AG04450 (cell line): Measurements from ENCODE around the gene MYG1. TPM values are rescaled to one million over a fixed set of nuclear protein-coding genes. Genes with fewer than 3 reads are reported as not detected.

Experiments used
- CTCF ChIA-PET: fragments of 300-600, 350-600 bp; formaldehyde crosslinking; extraction: SDS; loops from one replicate; lab custom pipeline; 2022; ENCODE audit warnings: antibody characterized with exemption, inconsistent platforms; lab: Charles Lee
- POLR2A ChIA-PET: fragments of 350-600 bp; formaldehyde crosslinking; extraction: SDS; loops from one replicate; lab custom pipeline; 2021; ENCODE audit warnings: antibody characterized with exemption, inconsistent platforms; lab: Yijun Ruan, JAX
- DNase-seq: peaks from one replicate; pipeline ENCODE4 v3.0.0-alpha.2; 2011; ENCODE audit warnings: low read depth, low spot score
- H3K27ac ChIP-seq: one replicate; pipeline ENCODE4 v1.5.1; 2012; ENCODE audit warnings: low read depth, low read length, control low read depth
- H3K27me3 ChIP-seq: one replicate; pipeline ENCODE4 v1.6.0; 2012; ENCODE audit warnings: low read length; ENCODE audit not compliant: control insufficient read depth, insufficient read depth
- H3K4me3 ChIP-seq: 2 replicates; pipeline ENCODE4 v1.5.1; 2011; ENCODE audit warnings: mild to moderate bottlenecking, low read depth, low read length, control low read depth
- H3K9me3 ChIP-seq: 2 replicates; pipeline ENCODE4 v1.5.1; 2012; ENCODE audit warnings: low read length; ENCODE audit not compliant: control insufficient read depth, insufficient read depth
- polyA plus RNA-seq: library from polyadenylated mRNA; depleted of rRNA; stranded (reverse); fragments of >200 nt; gene quantifications from 2 replicates; pipeline ENCODE4 v1.2.3, GENCODE V29; 2011
- TF ChIP-seq, protein P1 (sequence below): IDR thresholded peaks from 2 replicates; pipeline ENCODE4 v1.5.1; 2011; ENCODE audit warnings: low read depth, low read length, control low read depth, inconsistent platforms

The MYG1 gene
- polyA plus RNA-seq, 1 experiment = 47.8 TPM

GRCh38 chr12:53345486-53346188 is 46.1 kb downstream of the MYG1 start:
- Histone ChIP-seq H3K27me3 (peaks cover 4% of the 10 kb centered on the region), H3K4me3 (peak overlapping the region; percentile 76), H3K9me3 (no peaks in the 10 kb centered on the region), H3K27ac (peak overlapping the region; percentile 11)
- ChIA-PET CTCF (interaction anchor here (0.6 to 4.2 kb wide), 46 partner anchors 9 to 440 kb away, joined by 3 to 84 read pairs (median 5); partner anchors contain the start of genes AAAS, CSAD, MYG1 and PRR13), POLR2A (interaction anchor here (0.6 to 2.2 kb wide), 21 partner anchors 11 to 846 kb away, joined by 3 to 25 read pairs (median 4); partner anchors contain the start of genes AAAS, PFDN5, SP1 and TARBP2)
- DNase-seq = no peak
- TF ChIP-seq, protein P1, sequence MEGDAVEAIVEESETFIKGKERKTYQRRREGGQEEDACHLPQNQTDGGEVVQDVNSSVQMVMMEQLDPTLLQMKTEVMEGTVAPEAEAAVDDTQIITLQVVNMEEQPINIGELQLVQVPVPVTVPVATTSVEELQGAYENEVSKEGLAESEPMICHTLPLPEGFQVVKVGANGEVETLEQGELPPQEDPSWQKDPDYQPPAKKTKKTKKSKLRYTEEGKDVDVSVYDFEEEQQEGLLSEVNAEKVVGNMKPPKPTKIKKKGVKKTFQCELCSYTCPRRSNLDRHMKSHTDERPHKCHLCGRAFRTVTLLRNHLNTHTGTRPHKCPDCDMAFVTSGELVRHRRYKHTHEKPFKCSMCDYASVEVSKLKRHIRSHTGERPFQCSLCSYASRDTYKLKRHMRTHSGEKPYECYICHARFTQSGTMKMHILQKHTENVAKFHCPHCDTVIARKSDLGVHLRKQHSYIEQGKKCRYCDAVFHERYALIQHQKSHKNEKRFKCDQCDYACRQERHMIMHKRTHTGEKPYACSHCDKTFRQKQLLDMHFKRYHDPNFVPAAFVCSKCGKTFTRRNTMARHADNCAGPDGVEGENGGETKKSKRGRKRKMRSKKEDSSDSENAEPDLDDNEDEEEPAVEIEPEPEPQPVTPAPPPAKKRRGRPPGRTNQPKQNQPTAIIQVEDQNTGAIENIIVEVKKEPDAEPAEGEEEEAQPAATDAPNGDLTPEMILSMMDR = no peak

DNA sequence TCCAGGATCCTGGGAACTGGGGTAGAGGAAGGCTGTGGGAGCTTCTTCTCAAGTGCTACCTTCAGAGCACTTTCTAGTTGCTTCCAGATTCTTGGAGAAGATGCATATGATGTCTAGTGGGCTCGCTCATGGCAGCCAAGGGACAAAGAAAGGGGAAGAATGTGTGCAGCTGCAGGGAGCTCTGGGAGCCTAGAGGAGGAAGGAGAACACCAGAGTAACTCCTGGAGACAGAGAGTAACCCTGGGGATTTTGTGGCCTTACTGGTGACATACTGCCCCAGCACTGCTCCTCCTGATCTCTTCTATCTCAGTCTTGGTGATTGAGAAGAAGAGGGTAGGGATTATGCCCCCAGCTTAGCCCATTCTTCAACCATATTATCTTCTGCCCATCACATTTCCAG is 47.0 kb downstream of the MYG1 start:
- ChIA-PET CTCF (interaction anchor here (0.5 to 4.2 kb wide), 7 partner anchors 21 to 135 kb away, joined by 3 to 84 read pairs (median 30); partner anchors contain the start of gene AAAS), POLR2A (interaction anchor here (2.2 kb wide), 1 partner anchor 25 kb away, joined by 25 read pairs; the partner anchor contains the start of gene AAAS)
- H3K9me3 ChIP-seq = no peaks in the 10 kb centered on the region
- no peak overlapping the region for H3K4me3 ChIP-seq
- no peaks in the 10 kb centered on the region for H3K27me3 ChIP-seq
- H3K27ac ChIP-seq = no peak overlapping the region
- no peak for DNase-seq
- TF ChIP-seq, protein P1 = no peak

- TF ChIP-seq, protein P1 = no peak
- POLR2A ChIA-PET = interaction anchor here (0.6 to 0.8 kb wide), 3 partner anchors 27 to 161 kb away, joined by 3 to 9 read pairs (median 3); partner anchors contain the start of genes AAAS and TARBP2
- H3K27ac ChIP-seq = no peak overlapping the region
- no peak for DNase-seq
- CTCF ChIA-PET = interaction anchor here (0.9 to 4.1 kb wide), 3 partner anchors 14 to 74 kb away, joined by 3 to 22 read pairs (median 8); partner anchors contain the start of gene AAAS
- H3K9me3 ChIP-seq = no peaks in the 10 kb centered on the region
- no peaks in the 10 kb centered on the region for H3K27me3 ChIP-seq
- H3K4me3 ChIP-seq = no peak overlapping the region
These were observed 48.4 kb downstream of the MYG1 start for GRCh38 chr12:53347905-53348304.

DNA sequence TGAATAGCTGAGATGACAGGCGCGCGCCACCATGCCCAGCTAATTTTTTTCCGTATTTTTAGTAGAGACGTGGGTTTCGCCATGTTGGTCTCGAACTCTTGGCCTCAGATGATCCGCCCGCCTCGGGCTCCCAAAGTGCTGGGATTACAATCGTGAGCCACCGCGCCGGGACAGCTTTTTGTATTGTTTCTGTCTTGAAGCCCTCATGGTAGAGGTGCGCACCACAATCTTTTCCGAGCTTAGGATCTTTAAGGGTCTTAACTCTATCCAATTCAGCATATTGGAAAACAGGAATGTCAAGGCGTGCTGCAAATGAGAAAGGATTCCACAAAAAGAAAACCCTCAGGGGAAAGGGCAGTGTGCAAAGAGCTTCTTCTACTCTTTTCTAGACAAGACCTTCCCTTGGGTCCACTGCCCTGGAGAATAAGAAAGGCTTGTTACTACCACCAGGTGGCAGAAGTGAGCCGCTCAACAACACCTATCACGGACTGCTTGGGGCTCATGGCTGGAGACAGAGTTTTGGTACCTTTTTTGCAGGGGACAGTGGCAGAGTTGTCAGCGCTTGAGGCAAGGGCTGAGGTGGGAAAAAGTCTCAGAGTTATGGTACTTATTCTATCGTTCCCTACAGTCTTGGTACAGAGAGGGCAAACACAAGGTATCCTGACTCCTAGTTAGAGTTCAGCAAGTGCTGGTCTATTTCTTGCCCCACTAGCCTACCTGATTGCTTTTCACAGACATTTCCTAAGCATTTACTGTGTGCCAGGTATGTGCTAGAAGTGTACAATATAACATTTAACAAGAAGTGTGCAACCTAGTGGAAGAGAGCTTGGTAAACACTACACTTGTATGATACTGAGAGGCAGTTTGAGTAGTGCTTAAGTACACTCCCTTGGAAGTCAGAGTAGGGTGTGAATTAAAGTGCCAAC is 53.1 kb downstream of the MYG1 start:
- ChIA-PET CTCF (interaction anchor here (0.6 to 6.1 kb wide), 60 partner anchors 9 to 393 kb away, joined by 3 to 325 read pairs (median 4); partner anchors contain the start of genes AAAS, AMHR2, NPFF and PRR13), POLR2A (interaction anchor here (1.1 to 1.6 kb wide), 2 partner anchors 27 to 68 kb away, joined by 5 to 7 read pairs; no protein-coding TSS in a partner anchor)
- peak; percentile 68 for DNase-seq
- Histone ChIP-seq H3K27ac (no peak overlapping the region), H3K4me3 (no peak overlapping the region), H3K27me3 (no peaks in the 10 kb centered on the region), H3K9me3 (no peaks in the 10 kb centered on the region)
- TF ChIP-seq, protein P1 = peak; percentile 88
